ENCODE results near the gene RFC2.
A peak's percentile ranks its signal among the peaks of the same experiment; 100 is the strongest.

The RFC2 gene

GRCh38 chr7:74254129-74254857, at the start of gene RFC2:
Gene RFC2, minus strand, starts transcription at chr7:74254399. Its CDS starts 16 bp downstream, at chr7:74254383.
- DNase-seq: peak; percentile 98 to 99 (median 98)

GRCh38 chr7:74302745-74303221, 48.6 kb upstream of the RFC2 start:
- DNase-seq: no peak

GRCh38 chr7:74300926-74301325, 46.7 kb upstream of the RFC2 start:
- no peak for DNase-seq

- DNase-seq: peak in 1 of 3 donors; percentile 41
Observed at GRCh38 chr7:74299401-74299800, 45.2 kb upstream of the RFC2 start.

- DNase-seq: no peak
Observed at GRCh38 chr7:74297516-74298233, 43.5 kb upstream of the RFC2 start.

GRCh38 chr7:74294191-74294998, 40.2 kb upstream of the RFC2 start:
- DNase-seq: no peak

GRCh38 chr7:74293577-74293908, 39.3 kb upstream of the RFC2 start:
- no peak for DNase-seq

GRCh38 chr7:74292757-74293576, 38.8 kb upstream of the RFC2 start:
- DNase-seq: no peak

- no peak for DNase-seq
Observed at GRCh38 chr7:74291535-74291934, 37.3 kb upstream of the RFC2 start.

- DNase-seq: no peak
Observed at GRCh38 chr7:74290981-74291441, 36.8 kb upstream of the RFC2 start.

- DNase-seq: no peak
Observed at GRCh38 chr7:74290553-74290950, 36.4 kb upstream of the RFC2 start.

- DNase-seq: peak; percentile 39 to 66 (median 41)
Observed at GRCh38 chr7:74289659-74290552, 35.7 kb upstream of the RFC2 start.

GRCh38 chr7:74289018-74289658, 34.9 kb upstream of the RFC2 start, which contains the start of gene CLIP2:
Gene CLIP2, plus strand, starts transcription at chr7:74289407. Its CDS starts 28,140 bp downstream, at chr7:74317547.
- DNase-seq: peak; percentile 87 to 97 (median 94)

GRCh38 chr7:74288034-74288881, 34.1 kb upstream of the RFC2 start:
- peak; percentile 35 to 42 (median 40) for DNase-seq

- no peak for DNase-seq
Observed at GRCh38 chr7:74287303-74288033, 33.3 kb upstream of the RFC2 start.

GRCh38 chr7:74286131-74286530, 31.9 kb upstream of the RFC2 start:
- no peak for DNase-seq

- peak; percentile 48 to 73 (median 65) for DNase-seq
Observed at GRCh38 chr7:74284781-74285259, 30.6 kb upstream of the RFC2 start.

GRCh38 chr7:74283858-74284447, 29.8 kb upstream of the RFC2 start:
- DNase-seq: peak; percentile 84 to 86 (median 86)

Measured in suppressor macrophage treated with lipopolysaccharide for 1 hour (primary cell).